Measurements from ENCODE around the gene LRRC75A.
"Not testable (repeated sequence)": the region's sequence is repeated elsewhere in the genome, so short reads cannot be mapped to it uniquely, and the experiment has no call there.

GRCh38 chr17:16440354-16440753 is 51.6 kb downstream of the LRRC75A start:
- TF ChIP-seq, protein P1, sequence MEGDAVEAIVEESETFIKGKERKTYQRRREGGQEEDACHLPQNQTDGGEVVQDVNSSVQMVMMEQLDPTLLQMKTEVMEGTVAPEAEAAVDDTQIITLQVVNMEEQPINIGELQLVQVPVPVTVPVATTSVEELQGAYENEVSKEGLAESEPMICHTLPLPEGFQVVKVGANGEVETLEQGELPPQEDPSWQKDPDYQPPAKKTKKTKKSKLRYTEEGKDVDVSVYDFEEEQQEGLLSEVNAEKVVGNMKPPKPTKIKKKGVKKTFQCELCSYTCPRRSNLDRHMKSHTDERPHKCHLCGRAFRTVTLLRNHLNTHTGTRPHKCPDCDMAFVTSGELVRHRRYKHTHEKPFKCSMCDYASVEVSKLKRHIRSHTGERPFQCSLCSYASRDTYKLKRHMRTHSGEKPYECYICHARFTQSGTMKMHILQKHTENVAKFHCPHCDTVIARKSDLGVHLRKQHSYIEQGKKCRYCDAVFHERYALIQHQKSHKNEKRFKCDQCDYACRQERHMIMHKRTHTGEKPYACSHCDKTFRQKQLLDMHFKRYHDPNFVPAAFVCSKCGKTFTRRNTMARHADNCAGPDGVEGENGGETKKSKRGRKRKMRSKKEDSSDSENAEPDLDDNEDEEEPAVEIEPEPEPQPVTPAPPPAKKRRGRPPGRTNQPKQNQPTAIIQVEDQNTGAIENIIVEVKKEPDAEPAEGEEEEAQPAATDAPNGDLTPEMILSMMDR (IDR thresholded peaks at IDR 0.05; ENCODE audit: borderline replicate concordance, extremely low read depth, low read length, poor library complexity, severe bottlenecking) = not testable (repeated sequence)
- not testable (repeated sequence) for TF ChIP-seq EZH2 (IDR thresholded peaks at IDR 0.05; ENCODE audit: borderline replicate concordance, low read depth, low read length, severe bottlenecking)
